Liver (tissue), 9 donors: ENCODE results near the gene HDAC6. TPM values are rescaled to one million over a fixed set of nuclear protein-coding genes. Genes with fewer than 3 reads are reported as not detected.

Source experiments
- DNase-seq: peaks from one replicate; pipeline ENCODE4 v3.0.0-alpha.2; 2017; ENCODE audit warnings: low spot score
- H3K27ac ChIP-seq, 2 donors: one replicate each; pipeline ENCODE4 v1.7.0; 2013; ENCODE audit warnings: inconsistent platforms in 2 of 2, low read length in 2 of 2, control low read depth in 1 of 2, low read depth in 1 of 2, mild to moderate bottlenecking in 1 of 2
- H3K27me3 ChIP-seq, 4 donors: one replicate each; pipeline versions ENCODE4 v1.6.1 to v1.7.0; 2013; ENCODE audit warnings: low read length in 3 of 4, inconsistent platforms in 1 of 4, mild to moderate bottlenecking in 1 of 4, moderate library complexity in 1 of 4; ENCODE audit not compliant: control insufficient read depth in 4 of 4, insufficient read depth in 4 of 4
- H3K36me3 ChIP-seq, 4 donors: one replicate each; pipeline versions ENCODE4 v1.6.1 to v1.7.0; 2013; ENCODE audit warnings: low read length in 3 of 4, mild to moderate bottlenecking in 3 of 4, low read depth in 1 of 4, moderate library complexity in 1 of 4; ENCODE audit not compliant: control insufficient read depth in 4 of 4, insufficient read depth in 3 of 4
- H3K4me1 ChIP-seq, 4 donors: one replicate each; pipeline versions ENCODE4 v1.6.1 to v1.7.0; 2013; ENCODE audit warnings: low read length in 3 of 4, mild to moderate bottlenecking in 3 of 4, moderate library complexity in 1 of 4; ENCODE audit not compliant: control insufficient read depth in 4 of 4, insufficient read depth in 4 of 4
- H3K4me3 ChIP-seq, 3 donors: one replicate each; pipeline versions ENCODE4 v1.6.1 to v1.7.0; 2013; ENCODE audit warnings: low read length in 3 of 3, control low read depth in 1 of 3, low read depth in 1 of 3, mild to moderate bottlenecking in 1 of 3
- H3K9ac ChIP-seq, 2 donors: one replicate each; pipeline ENCODE4 v1.7.0; 2013; ENCODE audit warnings: low read length in 2 of 2, mild to moderate bottlenecking in 2 of 2, moderate library complexity in 2 of 2, control low read depth in 1 of 2, low read depth in 1 of 2
- H3K9me3 ChIP-seq, 4 donors: one replicate each; pipeline versions ENCODE4 v1.6.1 to v1.7.0; 2013; ENCODE audit warnings: low read length in 3 of 4; ENCODE audit not compliant: control insufficient read depth in 4 of 4
- ATF3 ChIP-seq: IDR thresholded peaks from 2 replicates; pipeline ENCODE4 v1.6.1; 2016; ENCODE audit warnings: antibody characterized with exemption
- CTCF ChIP-seq: fragments of 150-350 bp; IDR thresholded peaks from 2 replicates; pipeline ENCODE4 v1.5.1; 2017; ENCODE audit warnings: improper control_type of control experiment, low read depth, low read length; ENCODE audit not compliant: missing input control
- EGR1 ChIP-seq, 2 donors: IDR thresholded peaks; 2 replicates each; pipeline ENCODE4 v1.6.1; 2016 to 2018; ENCODE audit warnings: antibody characterized with exemption in 2 of 2, low read depth in 2 of 2
- FOXA1 ChIP-seq: IDR thresholded peaks from 2 replicates; pipeline ENCODE4 v1.6.1; 2016; ENCODE audit warnings: antibody characterized with exemption
- FOXA2 ChIP-seq: IDR thresholded peaks from 2 replicates; pipeline ENCODE4 v1.6.1; 2016; ENCODE audit warnings: antibody characterized with exemption
- GABPA ChIP-seq, 2 donors: IDR thresholded peaks in 1 of 2; conservative IDR thresholded peaks in 1 of 2; 2 replicates each; pipeline ENCODE4 v1.6.1; 2016; ENCODE audit warnings: antibody characterized with exemption in 2 of 2, mild to moderate bottlenecking in 1 of 2, moderate library complexity in 1 of 2
- HNF4A ChIP-seq, 2 donors: conservative IDR thresholded peaks; 2 replicates each; pipeline ENCODE4 v1.6.1; 2016; ENCODE audit warnings: antibody characterized with exemption in 2 of 2, mild to moderate bottlenecking in 2 of 2
- HNF4G ChIP-seq: IDR thresholded peaks from 2 replicates; pipeline ENCODE4 v1.6.1; 2016; ENCODE audit warnings: antibody characterized with exemption
- JUND ChIP-seq, 2 donors: IDR thresholded peaks; 2 replicates each; pipeline ENCODE4 v1.6.1; 2016; ENCODE audit warnings: antibody characterized with exemption in 2 of 2
- MAX ChIP-seq: IDR thresholded peaks from 2 replicates; pipeline ENCODE4 v1.6.1; 2016; ENCODE audit warnings: antibody characterized with exemption
- NR2F2 ChIP-seq: IDR thresholded peaks from 2 replicates; pipeline ENCODE4 v1.6.1; 2016; ENCODE audit warnings: antibody characterized with exemption
- RAD21 ChIP-seq, 2 donors: IDR thresholded peaks; 2 replicates each; pipeline ENCODE4 v1.6.1; 2016; ENCODE audit warnings: antibody characterized with exemption in 2 of 2, mild to moderate bottlenecking in 2 of 2
- REST ChIP-seq: IDR thresholded peaks from 2 replicates; pipeline ENCODE4 v1.6.1; 2016; ENCODE audit warnings: antibody characterized with exemption, mild to moderate bottlenecking
- RXRA ChIP-seq, 2 donors: IDR thresholded peaks; 2 replicates each; pipeline ENCODE4 v1.6.1; 2017 to 2018; ENCODE audit warnings: antibody characterized with exemption in 2 of 2, mild to moderate bottlenecking in 1 of 2
- SP1 ChIP-seq: IDR thresholded peaks from 2 replicates; pipeline ENCODE4 v1.6.1; 2018; ENCODE audit warnings: antibody characterized with exemption, mild to moderate bottlenecking
- TAF1 ChIP-seq: conservative IDR thresholded peaks from 2 replicates; pipeline ENCODE4 v1.6.1; 2016; ENCODE audit warnings: antibody characterized with exemption, mild to moderate bottlenecking
- YY1 ChIP-seq: IDR thresholded peaks from 2 replicates; pipeline ENCODE4 v1.6.1; 2016; ENCODE audit warnings: antibody characterized with exemption, mild to moderate bottlenecking
- WGBS: extraction: QIAGEN DNeasy Blood & Tissue Kit; methylation state at CpG from one replicate; pipeline ENCODE4 v1.1.7; 2013; 5-methylcytosine and 5-hydroxymethylcytosine counted together
- polyA plus RNA-seq, 2 donors: library from polyadenylated mRNA; stranded (reverse) in 1 of 2; unstranded in 1 of 2; fragments of 200-250 nt in 1 of 2; fragments of >200 nt in 1 of 2; fragmentation: Nextera tagmentation in 1 of 2; extraction: Ambion mirVana in 1 of 2; gene quantifications; one replicate each; pipeline versions ENCODE4 v1.2.1 to v1.2.3, GENCODE V29; 2013 to 2015
- total RNA-seq, 2 donors: library from RNA; depleted of rRNA; stranded (reverse); fragments of >200 nt; gene quantifications; one replicate each; pipeline ENCODE4 v1.2.3, GENCODE V29; 2014
- donor health status: healthy.
- donor health status: healthy.
- donor health status: healthy.
- donor health status: healthy.
- donor health status: healthy.

The HDAC6 gene
- total and polyA plus RNA-seq, 4 donors, result 48.1 to 80.5 (median 56.8) TPM

- Histone ChIP-seq H3K9me3 (no peaks in the 10 kb centered on the region), H3K27me3 (peaks cover 0 to 3% (median 0%) of the 10 kb centered on the region in 4 donors), H3K9ac (no peak overlapping the region), H3K36me3 (no peaks in the 10 kb centered on the region), H3K4me3 (no peak overlapping the region), H3K4me1 (no peaks in the 10 kb centered on the region), H3K27ac (no peak overlapping the region)
- DNase-seq, result no peak
- WGBS, result 89% methylated on average over 12 of the region's 12 CpGs
- TF ChIP-seq YY1 (no peak), EGR1 (IDR thresholded peaks at IDR 0.05; ENCODE audit: low read depth in 2 of 2) (no peak), HNF4G (no peak), ATF3 (no peak), CTCF (no peak), RXRA (IDR thresholded peaks at IDR 0.05) (no peak), RAD21 (IDR thresholded peaks at IDR 0.05) (no peak)
Observed at GRCh38 chrX:48794340-48794910, 7.4 kb upstream of the HDAC6 start.

- TF ChIP-seq YY1 (no peak), JUND (IDR thresholded peaks at IDR 0.05) (no peak), ATF3 (no peak), RAD21 (IDR thresholded peaks at IDR 0.05) (no peak), GABPA (IDR thresholded peaks at IDR 0.05 in 1 of 2, conservative IDR thresholded peaks at IDR 0.05 in 1 of 2) (no peak), HNF4A (conservative IDR thresholded peaks at IDR 0.05) (no peak), TAF1 (no peak), REST (no peak), RXRA (IDR thresholded peaks at IDR 0.05) (no peak), FOXA1 (no peak), FOXA2 (no peak), MAX (no peak), EGR1 (IDR thresholded peaks at IDR 0.05; ENCODE audit: low read depth in 2 of 2) (no peak), NR2F2 (no peak), HNF4G (no peak), SP1 (no peak)
- WGBS, result 83% methylated on average over 8 of the region's 8 CpGs
- no peak overlapping the region for H3K9ac ChIP-seq
- no peaks in the 10 kb centered on the region for H3K36me3 ChIP-seq
- no peak overlapping the region for H3K4me3 ChIP-seq
- DNase-seq, result no peak
- H3K27ac ChIP-seq, result no peak overlapping the region
- no peaks in the 10 kb centered on the region for H3K9me3 ChIP-seq
- peaks cover 0 to 3% (median 0%) of the 10 kb centered on the region in 4 donors for H3K27me3 ChIP-seq
- H3K4me1 ChIP-seq, result no peaks in the 10 kb centered on the region
Observed at GRCh38 chrX:48794911-48795515, 6.9 kb upstream of the HDAC6 start.
